CD14-positive monocyte (primary cell): ENCODE measurements around the gene CDH4. TPM values are rescaled to one million over a fixed set of nuclear protein-coding genes. Genes with fewer than 3 reads are reported as not detected.

Source experiments
- DNase-seq, 3 donors: peaks; one replicate each; pipeline ENCODE4 v3.0.0-alpha.2; 2011 to 2022
- H2AFZ ChIP-seq: 2 replicates; pipeline ENCODE4 v1.6.0; 2012; ENCODE audit warnings: mild to moderate bottlenecking, low read depth, low read length, inconsistent platforms; ENCODE audit not compliant: insufficient read depth, poor library complexity, severe bottlenecking
- H3K27ac ChIP-seq, 2 donors: 1 replicate in 1 of 2; 2 replicates in 1 of 2; pipeline ENCODE4 v1.5.1; 2012 to 2013; ENCODE audit warnings: low read length in 2 of 2, control low read depth in 1 of 2, inconsistent platforms in 1 of 2, low read depth in 1 of 2, mild to moderate bottlenecking in 1 of 2
- H3K27me3 ChIP-seq, 2 donors: one replicate each; pipeline versions ENCODE4 v1.6.0 to v1.6.1; 2011 to 2013; ENCODE audit warnings: low read length in 2 of 2; ENCODE audit not compliant: control insufficient read depth in 2 of 2, insufficient read depth in 2 of 2
- H3K36me3 ChIP-seq, 2 donors: replicated peaks in 1 of 2; 1 replicate in 1 of 2; 2 replicates in 1 of 2; pipeline versions ENCODE4 v1.5.1 to v1.6.1; 2012 to 2013; ENCODE audit warnings: low read length in 2 of 2, control low read depth in 1 of 2, inconsistent platforms in 1 of 2, mild to moderate bottlenecking in 1 of 2; ENCODE audit not compliant: insufficient read depth in 2 of 2, control insufficient read depth in 1 of 2
- H3K4me1 ChIP-seq, 2 donors: 1 replicate in 1 of 2; 2 replicates in 1 of 2; pipeline versions ENCODE4 v1.5.1 to v1.6.1; 2012 to 2013; ENCODE audit warnings: low read length in 2 of 2, control low read depth in 1 of 2, inconsistent platforms in 1 of 2, mild to moderate bottlenecking in 1 of 2, moderate library complexity in 1 of 2; ENCODE audit not compliant: insufficient read depth in 2 of 2, control insufficient read depth in 1 of 2
- H3K4me2 ChIP-seq: replicated peaks from 2 replicates; pipeline ENCODE3; 2012; ENCODE audit warnings: low read length, moderate library complexity, mild to moderate bottlenecking; ENCODE audit not compliant: poor library complexity, severe bottlenecking; ENCODE audit errors: extremely low read depth
- H3K4me3 ChIP-seq, 3 experiments: fragments of 200-600 bp in 1 of 3; sonication (generic) in 1 of 3; replicated peaks in 1 of 3; 1 replicate in 2 of 3; 2 replicates in 1 of 3; pipeline ENCODE4 v1.5.1; 2011 to 2013; ENCODE audit warnings: low read length in 3 of 3, mild to moderate bottlenecking in 3 of 3, control low read depth in 2 of 3, low read depth in 2 of 3, inconsistent platforms in 1 of 3, moderate library complexity in 1 of 3
- H3K79me2 ChIP-seq: 2 replicates; pipeline ENCODE4 v1.6.0; 2012; ENCODE audit warnings: mild to moderate bottlenecking, control low read depth, inconsistent platforms, low read length, moderate library complexity; ENCODE audit not compliant: insufficient read depth
- H3K9ac ChIP-seq: 2 replicates; pipeline ENCODE4 v1.6.0; 2017; ENCODE audit warnings: low read length, mild to moderate bottlenecking; ENCODE audit not compliant: insufficient read depth, poor library complexity, severe bottlenecking
- H3K9me3 ChIP-seq, 2 donors: replicated peaks in 1 of 2; 1 replicate in 1 of 2; 2 replicates in 1 of 2; pipeline versions ENCODE4 v1.5.1 to v1.6.1; 2012 to 2013; ENCODE audit warnings: low read length in 2 of 2, control low read depth in 1 of 2; ENCODE audit not compliant: control insufficient read depth in 1 of 2, insufficient read depth in 1 of 2
- H4K20me1 ChIP-seq: 2 replicates; pipeline ENCODE4 v1.6.0; 2012; ENCODE audit warnings: mild to moderate bottlenecking, low read length, control low read depth, moderate library complexity; ENCODE audit not compliant: insufficient read depth
- H3K27ac Mint-ChIP-seq, 7 donors: one replicate each; pipeline ENCODE4 v1.8.0; 2020; ENCODE audit warnings: mild to moderate bottlenecking in 7 of 7, mixed read lengths in 7 of 7, moderate library complexity in 6 of 7, inconsistent platforms in 2 of 7
- H3K27me3 Mint-ChIP-seq, 3 donors: one replicate each; pipeline ENCODE4 v1.8.0; 2021 to 2022; ENCODE audit warnings: low read depth in 3 of 3, mild to moderate bottlenecking in 3 of 3, mixed read lengths in 3 of 3, moderate library complexity in 3 of 3, inconsistent platforms in 1 of 3
- H3K36me3 Mint-ChIP-seq, 2 donors: one replicate each; pipeline ENCODE4 v1.8.0; 2020; ENCODE audit warnings: mixed read lengths in 2 of 2, inconsistent platforms in 1 of 2, mild to moderate bottlenecking in 1 of 2
- H3K4me1 Mint-ChIP-seq: one replicate; pipeline ENCODE4 v1.8.0; 2020; ENCODE audit warnings: mild to moderate bottlenecking, mixed read lengths
- H3K4me3 Mint-ChIP-seq, 2 donors: one replicate each; pipeline ENCODE4 v1.8.0; 2020; ENCODE audit warnings: mild to moderate bottlenecking in 2 of 2, mixed read lengths in 2 of 2, moderate library complexity in 1 of 2
- H3K9me3 Mint-ChIP-seq, 7 donors: one replicate each; pipeline ENCODE4 v1.8.0; 2020 to 2022; ENCODE audit warnings: mixed read lengths in 7 of 7, mild to moderate bottlenecking in 6 of 7, moderate library complexity in 6 of 7, inconsistent platforms in 2 of 7
- WGBS: methylation state at CpG from one replicate; pipeline ENCODE4 v1.1.5; 2013; ENCODE audit warnings: missing lambda C conversion rate; ENCODE audit not compliant: insufficient coverage; 5-methylcytosine and 5-hydroxymethylcytosine counted together
- intact Hi-C, 2 donors: fragments of 100-400 bp; cut with micrococcal nuclease; formaldehyde crosslinking; loops; one replicate each; pipeline versions ENCODE4 v1.15.0 to v1.15.1; 2023
- polyA plus RNA-seq, 3 donors: library from polyadenylated mRNA; depleted of rRNA in 1 of 3; unstranded in 2 of 3; stranded (reverse) in 1 of 3; fragments of 300-500 nt in 2 of 3; fragments of >200 nt in 1 of 3; fragmentation: Illumina TruSeq in 2 of 3; gene quantifications; 1 replicate in 2 of 3; 2 replicates in 1 of 3; pipeline ENCODE4 v1.2.3, GENCODE V29; 2012 to 2021
- TF ChIP-seq, protein P1 (sequence below): fragments of 200-600 bp; IDR thresholded peaks from one replicate; pipeline ENCODE4 v1.8.0; 2022; ENCODE audit warnings: antibody characterized with exemption, mild to moderate bottlenecking

CDH4 gene
- polyA plus RNA-seq, 3 donors: not detected

DNA sequence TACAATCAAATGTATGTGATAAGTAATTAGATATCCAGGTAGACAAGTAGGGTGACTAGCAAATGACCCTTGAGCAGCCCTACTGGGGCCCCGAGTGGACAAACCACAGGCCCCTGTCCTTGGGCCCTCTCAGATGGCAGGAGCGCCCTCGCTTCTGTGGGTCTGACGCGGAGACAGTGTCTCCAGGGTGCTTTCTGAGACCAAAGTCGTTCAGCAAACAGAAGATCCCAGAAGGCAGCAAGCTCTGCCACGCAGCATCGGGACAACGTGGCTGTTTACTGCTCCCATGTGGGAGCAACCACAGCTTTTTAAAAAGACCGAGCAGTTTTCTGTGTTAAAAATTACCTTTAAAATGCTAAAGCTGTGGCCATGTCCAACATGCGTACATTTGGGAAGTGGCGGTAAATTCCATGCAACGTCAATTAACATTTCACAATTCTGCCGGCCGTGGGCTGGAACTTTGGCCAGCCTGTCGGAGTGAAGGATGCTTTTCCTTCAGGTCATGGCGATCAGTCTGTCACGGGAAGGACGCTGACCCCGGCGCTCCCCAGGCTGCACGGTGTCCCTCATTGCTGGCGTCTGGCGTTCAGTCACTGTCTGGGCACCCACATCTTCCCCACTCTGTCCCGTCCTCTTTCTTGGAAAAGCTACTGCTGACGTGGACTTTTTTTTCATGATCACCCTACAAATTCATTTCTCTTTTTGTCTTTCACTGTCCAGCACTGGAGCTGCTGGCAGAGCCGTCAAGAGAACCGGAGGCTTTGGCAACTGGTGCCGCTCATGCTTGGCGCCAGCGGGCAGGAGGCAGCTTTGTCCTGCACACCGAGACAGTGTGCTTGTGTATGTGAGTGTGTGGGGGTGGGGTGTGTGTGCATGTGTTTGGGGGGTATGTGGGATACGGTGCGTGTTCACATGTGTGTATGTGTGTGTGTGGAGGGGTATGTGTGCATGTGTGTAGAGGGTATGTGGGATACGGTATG, 293.1 kb downstream of the CDH4 start:
- no peak for DNase-seq
- Mint-ChIP-seq H3K27me3 (peaks cover 0 to 2% (median 0%) of the 10 kb centered on the region in 3 donors), H3K9me3 (peaks cover 9 to 63% (median 35%) of the 10 kb centered on the region in 7 donors), H3K4me3 (no peak overlapping the region), H3K27ac (no peak overlapping the region), H3K4me1 (no peaks in the 10 kb centered on the region), H3K36me3 (no peaks in the 10 kb centered on the region)
- Histone ChIP-seq H3K27me3 (no peaks in the 10 kb centered on the region), H3K4me2 (no peak overlapping the region), H4K20me1 (no peaks in the 10 kb centered on the region), H3K4me3 (no peak overlapping the region), H3K79me2 (no peaks in the 10 kb centered on the region), H3K36me3 (no peaks in the 10 kb centered on the region), H3K27ac (no peak overlapping the region), H3K4me1 (no peaks in the 10 kb centered on the region), H3K9ac (no peak overlapping the region), H3K9me3 (peaks cover 17 to 90% of the 10 kb centered on the region in 2 donors), H2AFZ (no peak overlapping the region)
- TF ChIP-seq, protein P1, sequence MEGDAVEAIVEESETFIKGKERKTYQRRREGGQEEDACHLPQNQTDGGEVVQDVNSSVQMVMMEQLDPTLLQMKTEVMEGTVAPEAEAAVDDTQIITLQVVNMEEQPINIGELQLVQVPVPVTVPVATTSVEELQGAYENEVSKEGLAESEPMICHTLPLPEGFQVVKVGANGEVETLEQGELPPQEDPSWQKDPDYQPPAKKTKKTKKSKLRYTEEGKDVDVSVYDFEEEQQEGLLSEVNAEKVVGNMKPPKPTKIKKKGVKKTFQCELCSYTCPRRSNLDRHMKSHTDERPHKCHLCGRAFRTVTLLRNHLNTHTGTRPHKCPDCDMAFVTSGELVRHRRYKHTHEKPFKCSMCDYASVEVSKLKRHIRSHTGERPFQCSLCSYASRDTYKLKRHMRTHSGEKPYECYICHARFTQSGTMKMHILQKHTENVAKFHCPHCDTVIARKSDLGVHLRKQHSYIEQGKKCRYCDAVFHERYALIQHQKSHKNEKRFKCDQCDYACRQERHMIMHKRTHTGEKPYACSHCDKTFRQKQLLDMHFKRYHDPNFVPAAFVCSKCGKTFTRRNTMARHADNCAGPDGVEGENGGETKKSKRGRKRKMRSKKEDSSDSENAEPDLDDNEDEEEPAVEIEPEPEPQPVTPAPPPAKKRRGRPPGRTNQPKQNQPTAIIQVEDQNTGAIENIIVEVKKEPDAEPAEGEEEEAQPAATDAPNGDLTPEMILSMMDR: no peak
- intact Hi-C loops: no loop called here
- 94% methylated on average over 34 of the region's 35 CpGs for WGBS

DNA sequence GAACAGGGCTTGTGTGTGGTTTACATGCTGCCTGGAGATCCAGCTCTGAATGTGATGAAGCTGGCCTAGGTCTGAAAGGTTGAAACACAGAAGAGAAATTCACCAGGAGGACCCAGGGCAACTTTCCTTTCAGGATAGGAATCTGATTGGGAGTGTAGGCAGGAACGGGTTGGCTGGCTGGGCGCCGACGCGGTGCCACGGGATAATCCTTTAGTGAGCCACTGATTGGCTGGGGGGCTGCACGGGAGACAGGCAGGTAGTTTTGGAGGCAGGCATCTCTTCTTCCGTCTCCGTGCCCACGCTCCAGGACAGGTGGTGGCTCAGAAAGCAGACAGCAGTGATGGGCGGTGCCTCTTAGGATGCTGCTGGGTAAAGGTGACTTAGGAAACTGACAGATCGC, 294.6 kb downstream of the CDH4 start:
- no peaks in the 10 kb centered on the region for H3K27me3 ChIP-seq
- intact Hi-C loops: no loop called here
- Mint-ChIP-seq H3K4me1 (no peaks in the 10 kb centered on the region), H3K27ac (no peak overlapping the region), H3K9me3 (peaks cover 13 to 63% (median 39%) of the 10 kb centered on the region in 7 donors), H3K36me3 (no peaks in the 10 kb centered on the region), H3K4me3 (no peak overlapping the region), H3K27me3 (peaks cover 0 to 2% (median 0%) of the 10 kb centered on the region in 3 donors)
- TF ChIP-seq, protein P1: no peak
- H3K4me1 ChIP-seq: no peaks in the 10 kb centered on the region
- no peak overlapping the region for H2AFZ ChIP-seq
- DNase-seq: no peak
- H3K36me3 ChIP-seq: no peaks in the 10 kb centered on the region
- no peak overlapping the region for H3K4me3 ChIP-seq
- WGBS: 96% methylated on average over 11 of the region's 12 CpGs
- H3K4me2 ChIP-seq: no peak overlapping the region
- no peaks in the 10 kb centered on the region for H4K20me1 ChIP-seq
- H3K27ac ChIP-seq: no peak overlapping the region
- no peaks in the 10 kb centered on the region for H3K79me2 ChIP-seq
- H3K9ac ChIP-seq: no peak overlapping the region
- H3K9me3 ChIP-seq: peaks cover 30 to 88% of the 10 kb centered on the region in 2 donors
